ENCODE results near the gene TAF12.
"Not testable (repeated sequence)": the region's sequence is repeated elsewhere in the genome, so short reads cannot be mapped to it uniquely, and the experiment has no call there.

The TAF12 gene

DNA sequence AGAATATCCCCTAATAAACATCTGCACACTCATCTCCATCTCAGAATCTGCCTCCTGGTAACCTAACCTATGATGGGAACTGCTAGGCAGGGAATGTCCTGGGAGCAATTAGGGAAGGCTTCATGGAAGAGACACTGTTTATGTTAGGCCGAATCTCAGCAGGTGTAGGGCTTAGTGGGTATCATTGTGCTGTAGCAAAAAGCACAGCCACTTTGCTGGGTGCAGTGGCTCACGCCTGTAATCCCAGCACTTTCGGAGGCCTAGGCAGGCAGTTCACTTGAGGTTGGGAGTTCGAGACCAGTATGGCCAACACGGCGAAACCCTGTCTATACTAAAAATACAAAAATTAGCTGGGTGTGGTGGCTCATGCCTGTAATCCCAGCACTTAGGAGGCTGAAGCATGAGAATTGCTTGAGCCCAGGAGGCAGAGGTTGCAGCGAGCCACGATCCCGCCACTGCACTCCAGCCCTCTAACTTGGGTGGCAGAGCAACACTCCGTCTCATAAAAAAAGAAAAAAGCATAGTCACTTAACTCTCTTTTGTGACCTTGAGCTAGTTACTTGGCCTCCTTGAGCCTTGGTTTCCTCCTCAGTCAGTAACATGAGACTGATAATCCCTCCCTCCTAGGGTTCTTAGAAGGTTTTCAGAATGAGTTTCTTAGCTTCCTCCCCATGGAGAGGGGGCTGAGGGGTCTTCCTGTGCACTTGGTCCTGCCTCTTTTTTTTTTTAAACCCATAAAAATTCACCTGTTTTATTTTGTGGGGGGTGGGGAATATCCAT is 47.3 kb downstream of the TAF12 start:
- Histone ChIP-seq H3K4me3 (ENCODE audit: low read length) (no peak overlapping the region), H3K9ac (ENCODE audit: low read length) (no peak overlapping the region), H3K4me1 (ENCODE audit: control insufficient read depth, insufficient read depth, low read length) (no peaks in the 10 kb centered on the region), H3K36me3 (ENCODE audit: control insufficient read depth, insufficient read depth, low read length, severe bottlenecking) (no peaks in the 10 kb centered on the region), H3K27me3 (replicated peaks; ENCODE audit: control insufficient read depth, insufficient read depth, low read length) (no peaks in the 10 kb centered on the region), H3K9me3 (ENCODE audit: control insufficient read depth, low read length) (no peaks in the 10 kb centered on the region)
- DNase-seq (ENCODE audit: low read depth) = no peak

DNA sequence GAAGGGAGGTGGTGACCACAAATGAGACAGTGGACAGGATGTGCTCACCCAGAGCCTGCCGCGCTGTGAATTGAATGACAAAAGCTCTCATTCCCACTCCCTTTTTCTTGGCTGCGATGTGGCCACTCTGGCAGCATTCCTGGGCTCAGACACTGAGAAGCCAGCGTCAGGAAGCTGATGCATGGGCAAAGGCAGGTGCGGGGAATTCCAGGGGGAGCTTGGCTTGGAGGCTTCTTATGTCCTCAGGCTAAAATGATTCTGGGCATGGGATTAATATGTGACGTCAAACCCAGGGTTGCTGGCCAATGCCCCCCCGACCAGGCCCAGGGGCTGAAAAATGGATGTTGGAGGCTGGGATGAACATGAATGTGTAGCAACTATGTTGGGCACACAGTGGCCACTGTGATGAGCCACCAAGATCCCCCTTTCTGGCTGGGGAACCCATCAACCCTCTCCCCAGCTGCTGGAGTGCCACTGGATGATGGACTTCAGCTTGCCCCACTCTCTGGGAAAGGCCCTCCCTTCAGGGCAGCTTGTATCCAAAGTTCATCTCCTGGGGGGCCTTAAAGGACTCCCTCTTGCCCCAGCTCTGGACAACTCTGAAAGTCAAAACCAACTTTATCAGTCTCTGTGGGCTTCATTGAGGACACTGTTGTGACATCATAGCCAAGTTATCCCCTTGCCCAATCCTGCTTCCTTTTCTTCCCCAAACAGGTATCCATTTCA is 48.0 kb downstream of the TAF12 start:
- not testable (repeated sequence) for H3K9me3 ChIP-seq (ENCODE audit: control insufficient read depth, low read length); H3K36me3 ChIP-seq (ENCODE audit: control insufficient read depth, insufficient read depth, low read length, severe bottlenecking); H3K27me3 ChIP-seq (replicated peaks; ENCODE audit: control insufficient read depth, insufficient read depth, low read length); H3K9ac ChIP-seq (ENCODE audit: low read length); DNase-seq (ENCODE audit: low read depth); H3K4me1 ChIP-seq (ENCODE audit: control insufficient read depth, insufficient read depth, low read length); H3K4me3 ChIP-seq (ENCODE audit: low read length)

DNA sequence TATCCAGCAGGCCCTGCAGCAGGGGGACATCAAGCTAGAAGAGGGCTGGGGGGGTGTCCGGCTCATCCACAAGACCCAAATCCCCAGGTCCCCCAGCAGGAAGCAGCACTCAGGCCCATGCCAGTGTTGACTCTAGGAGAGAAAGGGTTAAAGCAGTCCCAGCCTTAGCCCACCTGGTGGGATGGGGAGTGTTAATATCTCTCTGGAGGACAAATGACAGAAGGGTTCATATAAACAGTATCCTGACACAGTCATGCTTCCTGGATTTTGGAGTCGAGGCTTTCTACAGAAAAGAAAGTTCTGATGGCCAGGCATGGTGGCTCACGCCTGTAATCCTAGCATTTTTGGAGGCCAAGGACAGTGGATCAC is 48.9 kb downstream of the TAF12 start:
- H3K4me1 ChIP-seq (ENCODE audit: control insufficient read depth, insufficient read depth, low read length); H3K9ac ChIP-seq (ENCODE audit: low read length); H3K36me3 ChIP-seq (ENCODE audit: control insufficient read depth, insufficient read depth, low read length, severe bottlenecking); H3K27me3 ChIP-seq (replicated peaks; ENCODE audit: control insufficient read depth, insufficient read depth, low read length); H3K4me3 ChIP-seq (ENCODE audit: low read length); H3K9me3 ChIP-seq (ENCODE audit: control insufficient read depth, low read length); DNase-seq (ENCODE audit: low read depth): not testable (repeated sequence)

DNA sequence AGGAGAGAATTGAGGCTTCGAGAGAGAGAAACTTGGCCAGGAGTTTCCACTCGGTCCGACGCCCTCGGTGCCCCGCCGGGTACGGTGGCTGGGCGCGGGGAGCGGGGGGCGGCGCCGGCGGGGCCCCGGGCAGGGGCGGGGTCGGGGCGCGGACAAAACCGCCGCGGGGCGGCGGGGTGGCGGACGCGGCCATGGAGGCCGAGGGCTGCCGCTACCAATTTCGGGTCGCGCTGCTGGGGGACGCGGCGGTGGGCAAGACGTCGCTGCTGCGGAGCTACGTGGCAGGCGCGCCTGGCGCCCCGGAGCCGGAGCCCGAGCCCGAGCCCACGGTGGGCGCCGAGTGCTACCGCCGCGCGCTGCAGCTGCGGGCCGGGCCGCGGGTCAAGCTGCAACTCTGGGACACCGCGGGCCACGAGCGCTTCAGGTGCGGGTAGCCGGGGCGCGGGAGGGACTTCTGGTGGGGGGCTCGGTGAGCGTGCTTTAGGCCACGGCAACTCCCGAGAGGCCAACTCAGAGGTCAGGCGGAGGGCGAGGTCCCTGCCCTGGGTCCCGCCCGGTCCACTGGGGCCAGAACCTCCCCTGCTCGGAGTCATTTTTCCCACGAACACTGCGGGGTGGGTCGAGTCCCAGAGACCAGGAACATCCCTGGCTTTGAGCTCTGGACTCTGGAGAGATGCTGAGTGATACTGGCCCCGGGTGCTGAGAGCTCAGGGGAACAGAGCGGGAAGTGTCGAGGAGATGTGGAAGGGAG is 50.4 kb downstream of the TAF12 start:
- peak overlapping the region; percentile 80 for H3K4me3 ChIP-seq (ENCODE audit: low read length)
- peaks cover 8% of the 10 kb centered on the region for H3K4me1 ChIP-seq (ENCODE audit: control insufficient read depth, insufficient read depth, low read length)
- no peaks in the 10 kb centered on the region for H3K27me3 ChIP-seq (replicated peaks; ENCODE audit: control insufficient read depth, insufficient read depth, low read length)
- peak overlapping the region; percentile 72 for H3K9ac ChIP-seq (ENCODE audit: low read length)
- no peaks in the 10 kb centered on the region for H3K9me3 ChIP-seq (ENCODE audit: control insufficient read depth, low read length)
- H3K36me3 ChIP-seq (ENCODE audit: control insufficient read depth, insufficient read depth, low read length, severe bottlenecking) = no peaks in the 10 kb centered on the region
- peak; percentile 53 for DNase-seq (ENCODE audit: low read depth)

DNA sequence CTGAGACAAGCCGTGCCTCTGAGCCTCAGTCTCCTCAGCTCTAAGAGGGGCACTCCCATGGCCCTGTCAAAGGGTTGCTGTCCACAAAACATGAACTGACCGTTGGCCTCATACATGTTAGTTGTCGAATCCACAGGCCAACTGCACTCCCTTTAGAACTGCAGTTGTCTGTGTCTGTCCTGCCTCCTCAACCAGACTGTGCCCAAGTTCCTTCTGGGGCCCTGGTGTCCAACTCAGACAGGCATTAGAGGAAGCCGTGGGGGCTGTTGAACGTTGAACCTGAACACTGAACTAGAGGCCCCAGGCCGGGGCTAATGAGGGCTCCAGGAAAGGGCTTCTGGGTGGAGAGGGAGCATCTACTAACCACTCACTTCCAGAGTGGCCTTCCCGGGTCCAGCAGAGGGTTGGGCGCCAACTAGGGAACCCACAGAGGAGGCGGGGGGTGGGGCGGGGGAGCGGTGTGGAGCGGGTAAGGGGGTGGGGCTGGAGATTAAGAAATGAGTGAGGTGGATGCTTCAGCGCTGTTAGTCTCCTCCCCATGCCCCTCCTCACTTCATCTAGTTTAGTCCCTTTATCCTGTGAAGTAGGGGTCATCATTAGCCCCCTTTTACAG is 51.1 kb downstream of the TAF12 start, which contains the start of gene RAB42:
RAB42 (plus strand) TSS at position 558 of the 613 bp plus-strand sequence. CDS start 247 bp downstream, outside the sequence.
- Histone ChIP-seq H3K27me3 (replicated peaks; ENCODE audit: control insufficient read depth, insufficient read depth, low read length) (no peaks in the 10 kb centered on the region), H3K9ac (ENCODE audit: low read length) (peak within 1 kb of the TSS; percentile 72), H3K4me1 (ENCODE audit: control insufficient read depth, insufficient read depth, low read length) (peaks cover 8% of the 10 kb centered on the region), H3K4me3 (ENCODE audit: low read length) (peak within 1 kb of the TSS; percentile 80), H3K9me3 (ENCODE audit: control insufficient read depth, low read length) (no peaks in the 10 kb centered on the region), H3K36me3 (ENCODE audit: control insufficient read depth, insufficient read depth, low read length, severe bottlenecking) (no peaks in the 10 kb centered on the region)
- peak; percentile 47 for DNase-seq (ENCODE audit: low read depth)

DNA sequence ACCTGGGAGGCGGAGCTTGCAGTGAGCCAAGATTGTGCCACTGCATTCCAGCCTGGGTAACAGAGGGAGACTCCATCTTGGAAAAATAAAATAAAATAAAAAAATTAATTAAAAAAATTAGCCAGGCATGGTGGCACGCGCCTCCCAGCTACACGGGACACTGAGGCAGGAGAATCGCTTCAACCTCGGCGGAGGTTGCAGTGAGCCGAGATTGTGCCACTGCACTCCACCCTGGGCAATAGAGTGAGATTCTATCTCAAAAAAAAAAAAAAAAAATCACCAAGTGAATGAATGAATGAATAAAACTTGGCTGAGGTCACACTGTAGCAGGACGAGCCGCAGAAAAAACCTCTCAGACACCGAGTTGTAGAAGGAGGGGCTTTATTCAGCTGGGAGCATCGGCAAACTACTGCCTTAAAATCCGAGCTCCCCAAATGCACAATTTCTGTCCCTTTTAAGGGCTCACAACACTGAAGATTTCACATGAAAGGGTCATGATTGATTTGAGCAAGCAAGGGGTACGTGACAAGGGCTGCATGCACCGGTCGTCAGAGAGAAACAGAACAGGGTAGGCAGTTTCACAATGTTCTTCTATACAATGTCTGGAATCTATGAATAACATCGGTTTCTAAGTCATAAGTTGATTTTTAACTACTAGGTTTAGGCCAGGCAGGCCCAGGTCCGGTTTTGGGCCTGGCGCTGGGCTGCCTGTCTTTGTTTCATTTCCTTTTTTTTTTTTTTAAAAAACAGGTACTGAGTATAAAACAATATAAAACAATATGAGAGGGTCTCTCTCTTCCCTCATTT is 56.1 kb downstream of the TAF12 start:
- H3K4me1 ChIP-seq (ENCODE audit: control insufficient read depth, insufficient read depth, low read length) = peaks cover 15% of the 10 kb centered on the region
- DNase-seq (ENCODE audit: low read depth); H3K9me3 ChIP-seq (ENCODE audit: control insufficient read depth, low read length); H3K27me3 ChIP-seq (replicated peaks; ENCODE audit: control insufficient read depth, insufficient read depth, low read length); H3K36me3 ChIP-seq (ENCODE audit: control insufficient read depth, insufficient read depth, low read length, severe bottlenecking); H3K9ac ChIP-seq (ENCODE audit: low read length); H3K4me3 ChIP-seq (ENCODE audit: low read length): not testable (repeated sequence)

DNA sequence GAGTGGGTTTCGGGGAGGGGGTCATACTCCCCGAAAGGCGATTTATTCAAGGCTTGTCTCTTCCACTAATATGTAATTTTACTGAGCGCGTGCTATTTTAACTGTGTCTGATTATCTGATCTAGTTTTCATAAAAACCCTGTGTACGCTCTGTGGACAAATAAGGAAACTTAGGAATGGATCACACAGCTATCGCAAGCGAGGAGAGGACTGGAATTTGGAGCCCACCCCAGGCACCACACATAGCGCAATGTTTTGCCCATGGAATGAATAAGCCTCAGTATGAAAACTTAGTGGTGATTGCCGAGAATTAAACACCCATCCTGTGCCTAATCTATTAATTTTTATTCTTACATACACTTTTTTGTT is 60.6 kb downstream of the TAF12 start:
- H3K36me3 ChIP-seq (ENCODE audit: control insufficient read depth, insufficient read depth, low read length, severe bottlenecking) = peaks cover 30% of the 10 kb centered on the region
- no peaks in the 10 kb centered on the region for H3K9me3 ChIP-seq (ENCODE audit: control insufficient read depth, low read length)
- H3K4me3 ChIP-seq (ENCODE audit: low read length) = peak overlapping the region; percentile 94
- peak overlapping the region; percentile 95 for H3K9ac ChIP-seq (ENCODE audit: low read length)
- H3K4me1 ChIP-seq (ENCODE audit: control insufficient read depth, insufficient read depth, low read length) = peaks cover 23% of the 10 kb centered on the region
- DNase-seq (ENCODE audit: low read depth) = peak; percentile 55
- H3K27me3 ChIP-seq (replicated peaks; ENCODE audit: control insufficient read depth, insufficient read depth, low read length) = no peaks in the 10 kb centered on the region

DNA sequence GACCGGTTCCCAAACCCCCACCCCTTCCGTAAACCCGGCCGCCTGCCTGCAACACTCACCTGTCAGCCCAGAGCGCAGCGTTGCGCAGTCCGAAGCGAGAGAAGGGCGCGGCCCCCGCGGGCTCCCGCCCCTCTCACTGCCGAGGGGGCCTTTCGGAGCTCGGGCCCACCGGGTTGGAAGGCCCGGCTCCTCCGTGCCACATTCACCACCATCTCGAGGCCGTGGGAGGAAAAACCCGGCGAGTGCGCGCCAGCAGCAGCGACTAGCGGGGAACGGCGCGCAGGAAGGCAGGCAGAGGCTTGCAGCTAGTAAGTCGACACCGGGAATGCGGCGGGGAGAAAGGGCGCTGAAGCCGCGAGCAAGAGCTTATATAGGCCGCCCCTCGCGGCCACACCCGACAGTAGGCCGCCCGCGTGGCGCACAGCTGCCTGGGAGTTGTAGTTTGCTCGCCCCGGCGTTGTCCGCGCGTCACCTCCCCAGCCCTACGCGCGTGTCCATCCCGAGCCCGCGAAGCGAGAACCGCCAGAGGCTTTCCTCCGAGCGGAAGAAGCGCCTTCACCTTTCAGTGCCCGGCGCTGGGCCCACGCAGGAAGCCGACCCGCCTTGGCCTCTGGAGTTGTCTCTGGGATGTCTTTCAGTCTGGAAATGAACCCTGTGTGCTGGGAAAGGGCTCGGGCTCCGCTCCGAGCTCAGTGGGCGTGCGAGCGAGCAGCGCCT is 61.2 kb downstream of the TAF12 start:
- H3K4me3 ChIP-seq (ENCODE audit: low read length) = peak overlapping the region; percentile 94
- H3K27me3 ChIP-seq (replicated peaks; ENCODE audit: control insufficient read depth, insufficient read depth, low read length) = no peaks in the 10 kb centered on the region
- H3K4me1 ChIP-seq (ENCODE audit: control insufficient read depth, insufficient read depth, low read length) = peaks cover 23% of the 10 kb centered on the region
- peaks cover 35% of the 10 kb centered on the region for H3K36me3 ChIP-seq (ENCODE audit: control insufficient read depth, insufficient read depth, low read length, severe bottlenecking)
- peak overlapping the region; percentile 95 for H3K9ac ChIP-seq (ENCODE audit: low read length)
- H3K9me3 ChIP-seq (ENCODE audit: control insufficient read depth, low read length) = no peaks in the 10 kb centered on the region
- DNase-seq (ENCODE audit: low read depth) = peak; percentile 98

DNA sequence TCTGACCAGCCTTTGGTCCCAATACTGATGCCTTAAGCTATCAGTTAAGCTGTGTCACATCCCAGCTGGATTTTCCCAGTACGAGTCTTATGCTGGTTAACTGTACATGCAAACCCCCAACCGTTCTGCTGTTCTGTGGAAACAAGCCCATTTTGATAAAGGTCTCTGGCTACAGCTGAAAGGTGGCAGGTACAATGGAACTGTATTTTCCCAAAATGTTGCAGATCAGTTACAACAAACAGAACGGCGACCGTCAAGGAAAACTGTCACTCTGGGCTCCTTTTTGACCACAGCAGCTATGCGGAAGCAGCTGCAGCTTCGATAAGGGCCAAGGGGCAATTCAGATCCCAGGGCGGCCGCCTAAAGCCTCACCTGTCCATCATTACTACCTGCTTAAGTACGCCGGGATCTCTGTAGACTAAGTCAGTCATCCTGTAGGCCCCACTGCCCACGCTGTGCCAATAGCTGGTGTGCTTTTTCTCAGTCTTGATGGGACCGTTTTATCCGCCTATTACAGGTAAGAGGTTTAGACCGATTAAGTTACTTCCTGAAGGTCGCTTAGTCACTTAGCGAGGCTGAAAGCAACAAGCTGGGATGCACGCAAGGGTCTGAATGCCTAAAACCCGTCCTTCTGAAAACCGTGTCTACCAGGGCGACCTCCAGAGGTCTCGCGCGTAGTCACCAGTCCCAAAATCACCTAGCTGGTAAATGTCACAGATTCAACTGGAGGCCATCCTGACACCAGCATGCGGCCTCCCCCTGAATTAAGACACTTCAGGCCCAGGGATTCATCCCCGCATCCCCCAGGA is 61.9 kb downstream of the TAF12 start:
- Histone ChIP-seq H3K9ac (ENCODE audit: low read length) (peak overlapping the region; percentile 95), H3K9me3 (ENCODE audit: control insufficient read depth, low read length) (no peaks in the 10 kb centered on the region), H3K4me3 (ENCODE audit: low read length) (peak overlapping the region; percentile 94), H3K36me3 (ENCODE audit: control insufficient read depth, insufficient read depth, low read length, severe bottlenecking) (peaks cover 35% of the 10 kb centered on the region), H3K27me3 (replicated peaks; ENCODE audit: control insufficient read depth, insufficient read depth, low read length) (no peaks in the 10 kb centered on the region), H3K4me1 (ENCODE audit: control insufficient read depth, insufficient read depth, low read length) (peaks cover 23% of the 10 kb centered on the region)
- peak; percentile 60 for DNase-seq (ENCODE audit: low read depth)

Data from adipocyte (in vitro differentiated cells).